GM19099 (cell line): ENCODE measurements around the gene MUC2.

Experiments used
- POLR2A ChIP-seq: IDR thresholded peaks from 3 replicates; pipeline ENCODE4 v1.6.1; 2011; ENCODE audit warnings: low read depth; ENCODE audit not compliant: insufficient read length; ENCODE audit errors: extremely low read depth

The MUC2 gene

GRCh38 chr11:1083621-1084551 is 9.2 kb downstream of the MUC2 start:
- no peak for TF ChIP-seq POLR2A

- no peak for TF ChIP-seq POLR2A
These were observed 10.1 kb downstream of the MUC2 start for GRCh38 chr11:1084561-1085439.

- no peak for TF ChIP-seq POLR2A
These were observed 10.9 kb downstream of the MUC2 start for GRCh38 chr11:1085440-1086170.

- TF ChIP-seq POLR2A: no peak
These were observed 11.8 kb downstream of the MUC2 start for GRCh38 chr11:1086171-1087102.

- TF ChIP-seq POLR2A: no peak
These were observed 12.7 kb downstream of the MUC2 start for GRCh38 chr11:1087279-1087960.

GRCh38 chr11:1087961-1088926 is 13.6 kb downstream of the MUC2 start:
- no peak for TF ChIP-seq POLR2A

- no peak for TF ChIP-seq POLR2A
These were observed 14.5 kb downstream of the MUC2 start for GRCh38 chr11:1088927-1089737.

GRCh38 chr11:1089738-1090599 is 15.3 kb downstream of the MUC2 start:
- no peak for TF ChIP-seq POLR2A

- no peak for TF ChIP-seq POLR2A
These were observed 16.1 kb downstream of the MUC2 start for GRCh38 chr11:1090600-1091331.

- no peak for TF ChIP-seq POLR2A
These were observed 16.8 kb downstream of the MUC2 start for GRCh38 chr11:1091332-1092083.
